HEK293T (cell line): ENCODE results near the gene INO80E.

Experiments
- ARNT ChIP-seq: fragments of 450-650 bp; IDR thresholded peaks from 2 replicates; pipeline ENCODE4 v1.6.1; 2017; ENCODE audit warnings: mild to moderate bottlenecking
- BHLHE40 ChIP-seq: fragments of 450-650 bp; IDR thresholded peaks from 2 replicates; pipeline ENCODE4 v1.6.1; 2016; ENCODE audit warnings: mild to moderate bottlenecking, moderate library complexity, borderline replicate concordance
- ELF4 ChIP-seq: fragments of 450-650 bp; IDR thresholded peaks from 2 replicates; pipeline ENCODE4 v1.6.1; 2017; ENCODE audit warnings: antibody characterized with exemption
- FOXA1 ChIP-seq: fragments of 450-650 bp; IDR thresholded peaks from 2 replicates; pipeline ENCODE4 v1.6.1; 2016; ENCODE audit warnings: mild to moderate bottlenecking
- FOXK2 ChIP-seq: fragments of 450-650 bp; IDR thresholded peaks from 2 replicates; pipeline ENCODE4 v1.6.1; 2016; ENCODE audit warnings: mild to moderate bottlenecking
- FOXM1 ChIP-seq: fragments of 450-650 bp; IDR thresholded peaks from 2 replicates; pipeline ENCODE4 v1.6.1; 2017; ENCODE audit warnings: mild to moderate bottlenecking, borderline replicate concordance
- HDGF ChIP-seq: fragments of 450-650 bp; IDR thresholded peaks from 2 replicates; pipeline ENCODE4 v1.6.1; 2017; ENCODE audit warnings: antibody characterized with exemption, borderline replicate concordance
- LEF1 ChIP-seq: fragments of 450-650 bp; IDR thresholded peaks from 2 replicates; pipeline ENCODE4 v1.6.1; 2017; ENCODE audit warnings: mild to moderate bottlenecking, borderline replicate concordance
- NFRKB ChIP-seq: fragments of 450-650 bp; IDR thresholded peaks from 2 replicates; pipeline ENCODE4 v1.6.1; 2016; ENCODE audit warnings: mild to moderate bottlenecking, moderate library complexity
- PKNOX1 ChIP-seq: fragments of 450-650 bp; IDR thresholded peaks from 2 replicates; pipeline ENCODE4 v1.6.1; 2016
- SP1 ChIP-seq: fragments of 450-650 bp; IDR thresholded peaks from 2 replicates; pipeline ENCODE4 v1.6.1; 2017
- SUZ12 ChIP-seq: fragments of 450-650 bp; IDR thresholded peaks from 2 replicates; pipeline ENCODE4 v1.6.1; 2016; ENCODE audit warnings: mild to moderate bottlenecking
- TARDBP ChIP-seq: fragments of 450-650 bp; IDR thresholded peaks from 2 replicates; pipeline ENCODE4 v1.6.1; 2016

GRCh38 chr16:30054959-30055553 is 59.0 kb downstream of the INO80E start:
- TF ChIP-seq ARNT (no peak), SP1 (no peak), NFRKB (no peak), FOXK2 (no peak), TARDBP (no peak), ELF4 (no peak), SUZ12 (no peak), FOXM1 (no peak), LEF1 (no peak), BHLHE40 (no peak), FOXA1 (no peak), PKNOX1 (no peak), HDGF (no peak)
